OCI-LY7 (cell line): Measurements from ENCODE around the gene EMSY. TPM values are rescaled to one million over a fixed set of nuclear protein-coding genes. Genes with fewer than 3 reads are reported as not detected.

Source experiments
- BruUV-seq: library from RNA; stranded (reverse); fragments of 400-500 nt; replicated peaks from 2 replicates; lab custom pipeline; 2021; lab: Mats Ljungman, UMichigan
- CTCF ChIA-PET: fragments of 300-600 bp; sonication (Branson Sonifier 250); formaldehyde crosslinking; loops from one replicate; lab custom pipeline; 2022; ENCODE audit warnings: antibody characterized with exemption; ENCODE audit not compliant: unreplicated experiment; lab: Charles Lee
- POLR2A ChIA-PET: fragments of 300-600 bp; sonication (Branson Sonifier 250); formaldehyde crosslinking; loops from one replicate; lab custom pipeline; 2022; ENCODE audit warnings: antibody characterized with exemption; lab: Charles Lee
- DNase-seq: peaks from one replicate; pipeline ENCODE4 v3.0.0-alpha.2; 2015; ENCODE audit warnings: low spot score
- H2AFZ ChIP-seq: fragments of 200-600 bp; sonication (generic), shearing (Covaris generic); 2 replicates; pipeline ENCODE4 v1.6.1; 2014; ENCODE audit warnings: mild to moderate bottlenecking, antibody characterized with exemption, low read length, moderate library complexity
- H3K27ac ChIP-seq: fragments of 200-600 bp; sonication (generic); 2 replicates; pipeline ENCODE4 v1.5.1; 2014; ENCODE audit warnings: mixed run types, low read depth, mild to moderate bottlenecking, moderate library complexity, low read length, inconsistent platforms; ENCODE audit not compliant: poor library complexity, severe bottlenecking
- H3K36me3 ChIP-seq: fragments of 200-600 bp; sonication (generic); 2 replicates; pipeline ENCODE4 v1.6.1; 2014; ENCODE audit warnings: mild to moderate bottlenecking, antibody characterized with exemption, low read length, moderate library complexity, mixed read lengths; ENCODE audit not compliant: insufficient read depth
- H3K4me1 ChIP-seq: fragments of 200-600 bp; sonication (generic); 2 replicates; pipeline ENCODE4 v1.5.1; 2014; ENCODE audit warnings: mild to moderate bottlenecking, low read length; ENCODE audit not compliant: insufficient read depth, poor library complexity, severe bottlenecking
- H3K4me2 ChIP-seq: fragments of 200-600 bp; sonication (generic); 2 replicates; pipeline ENCODE4 v1.6.1; 2014; ENCODE audit warnings: mild to moderate bottlenecking, low read length
- H3K4me3 ChIP-seq: fragments of 200-600 bp; sonication (generic); 2 replicates; pipeline ENCODE4 v1.5.1; 2014; ENCODE audit warnings: mild to moderate bottlenecking, low read depth, low read length; ENCODE audit not compliant: poor library complexity, severe bottlenecking
- H3K79me2 ChIP-seq: fragments of 200-600 bp; sonication (generic); 2 replicates; pipeline ENCODE4 v1.6.1; 2016; ENCODE audit warnings: low read depth, mild to moderate bottlenecking, low read length, moderate library complexity, mixed read lengths; ENCODE audit not compliant: insufficient read depth
- H3K9me2 ChIP-seq: fragments of 200-600 bp; sonication (generic); 2 replicates; pipeline ENCODE4 v1.6.1; 2016; ENCODE audit warnings: mild to moderate bottlenecking, low read length, mixed read lengths; ENCODE audit not compliant: insufficient read depth
- H3K9me3 ChIP-seq: fragments of 200-600 bp; sonication (generic); 2 replicates; pipeline ENCODE4 v1.6.1; 2014; ENCODE audit warnings: mild to moderate bottlenecking, mixed run types, low read length, mixed read lengths
- H4K20me1 ChIP-seq: fragments of 200-600 bp; sonication (generic); 2 replicates; pipeline ENCODE4 v1.6.1; 2014; ENCODE audit warnings: mild to moderate bottlenecking, antibody characterized with exemption, low read length, moderate library complexity, mixed read lengths; ENCODE audit not compliant: insufficient read depth
- CTCF ChIP-seq: fragments of 200-600 bp; sonication (generic); conservative IDR thresholded peaks from 2 replicates; pipeline ENCODE4 v1.5.1; 2014; ENCODE audit warnings: mild to moderate bottlenecking, antibody characterized with exemption, low read length, moderate library complexity, mixed read lengths
- EZH2phosphoT487 ChIP-seq: fragments of 200-600 bp; sonication (generic); IDR thresholded peaks from 2 replicates; pipeline ENCODE4 v1.6.1; 2018; ENCODE audit warnings: low read depth, borderline replicate concordance, mild to moderate bottlenecking, mixed run types, antibody characterized with exemption, low read length, moderate library complexity, mixed read lengths
- intact Hi-C: fragments of 100-400 bp; cut with micrococcal nuclease; formaldehyde crosslinking; loops from one replicate; pipeline ENCODE4 v1.10.0; 2022; ENCODE audit not compliant: unreplicated experiment
- total RNA-seq, 2 experiments: library from RNA; depleted of rRNA in 1 of 2; stranded (reverse); fragments of >200 nt in 1 of 2; shearing (Covaris generic) in 1 of 2; gene quantifications; 2 replicates each; pipeline ENCODE4 v1.2.3, GENCODE V29; 2014 to 2022

EMSY gene
- total RNA-seq, 2 experiments from 2014 or later: 26.3 to 29.8 TPM

- ChIA-PET POLR2A (interaction anchor here (0.7 kb wide), 1 partner anchor 9 kb away, joined by 3 read pairs; no protein-coding TSS in a partner anchor), CTCF (interaction anchor here (0.6 kb wide), 1 partner anchor 233 kb away, joined by 3 read pairs; no protein-coding TSS in a partner anchor)
- no peak overlapping the region for H3K27ac ChIP-seq
- no peaks in the 10 kb centered on the region for H3K4me1 ChIP-seq
- TF ChIP-seq EZH2phosphoT487: no peak
- TF ChIP-seq CTCF: no peak
- H3K4me2 ChIP-seq: no peak overlapping the region
- H2AFZ ChIP-seq: no peak overlapping the region
- peaks cover 59% of the 10 kb centered on the region for H3K36me3 ChIP-seq
- intact Hi-C loops: no loop called here
- no peak overlapping the region for H3K4me3 ChIP-seq
- H3K9me3 ChIP-seq: no peaks in the 10 kb centered on the region
- DNase-seq: no peak
- H4K20me1 ChIP-seq: no peaks in the 10 kb centered on the region
- H3K9me2 ChIP-seq: no peaks in the 10 kb centered on the region
- no TSS peak for BruUV-seq
- H3K79me2 ChIP-seq: no peaks in the 10 kb centered on the region
These were observed 8.4 kb downstream of the EMSY start for GRCh38 chr11:76453248-76453647.

GRCh38 chr11:76455331-76455730 is 10.5 kb downstream of the EMSY start:
- H3K4me2 ChIP-seq: no peak overlapping the region
- no peaks in the 10 kb centered on the region for H3K4me1 ChIP-seq
- no peaks in the 10 kb centered on the region for H4K20me1 ChIP-seq
- no TSS peak for BruUV-seq
- no peak overlapping the region for H3K27ac ChIP-seq
- peaks cover 65% of the 10 kb centered on the region for H3K36me3 ChIP-seq
- POLR2A ChIA-PET: interaction anchor here (0.6 to 1.2 kb wide), 2 partner anchors 52 to 55 kb away, joined by 3 to 4 read pairs; no protein-coding TSS in a partner anchor
- intact Hi-C loops: no loop called here
- H3K9me3 ChIP-seq: no peaks in the 10 kb centered on the region
- TF ChIP-seq EZH2phosphoT487 (no peak), CTCF (no peak)
- CTCF ChIA-PET: no interaction called here
- no peak overlapping the region for H2AFZ ChIP-seq
- no peak for DNase-seq
- no peak overlapping the region for H3K4me3 ChIP-seq
- H3K79me2 ChIP-seq: no peaks in the 10 kb centered on the region
- H3K9me2 ChIP-seq: no peaks in the 10 kb centered on the region

GRCh38 chr11:76455931-76456330 is 11.1 kb downstream of the EMSY start:
- DNase-seq: no peak
- no TSS peak for BruUV-seq
- no peak overlapping the region for H2AFZ ChIP-seq
- POLR2A ChIA-PET: interaction anchor here (0.6 to 1.2 kb wide), 2 partner anchors 54 to 365 kb away, joined by 4 to 6 read pairs; no protein-coding TSS in a partner anchor
- no peaks in the 10 kb centered on the region for H3K79me2 ChIP-seq
- H3K4me1 ChIP-seq: no peaks in the 10 kb centered on the region
- TF ChIP-seq EZH2phosphoT487 (no peak), CTCF (no peak)
- CTCF ChIA-PET: no interaction called here
- H3K4me3 ChIP-seq: no peak overlapping the region
- no peaks in the 10 kb centered on the region for H4K20me1 ChIP-seq
- H3K9me3 ChIP-seq: no peaks in the 10 kb centered on the region
- peaks cover 63% of the 10 kb centered on the region for H3K36me3 ChIP-seq
- intact Hi-C loops: no loop called here
- H3K4me2 ChIP-seq: no peak overlapping the region
- H3K27ac ChIP-seq: no peak overlapping the region
- H3K9me2 ChIP-seq: no peaks in the 10 kb centered on the region
